HG02884 (cell line): ENCODE measurements around the gene GALNT14.

Source experiments
- ATAC-seq: cut with Tn5 transposase; IDR thresholded peaks from one replicate; pipeline ENCODE4 v1.9.1; 2021; ENCODE audit warnings: mild to moderate bottlenecking, moderate library complexity; ENCODE audit not compliant: unreplicated experiment

GALNT14 gene

GRCh38 chr2:31060397-31060796, 77.8 kb downstream of the GALNT14 start:
- ATAC-seq = no peak

GRCh38 chr2:31058096-31059035, 79.9 kb downstream of the GALNT14 start:
- no peak for ATAC-seq

GRCh38 chr2:31057691-31058090, 80.5 kb downstream of the GALNT14 start:
- no peak for ATAC-seq

GRCh38 chr2:31055938-31056337, 82.3 kb downstream of the GALNT14 start:
- ATAC-seq = no peak

- ATAC-seq = no peak
Measured at GRCh38 chr2:31054842-31055388, 83.3 kb downstream of the GALNT14 start.

- ATAC-seq = no peak
Measured at GRCh38 chr2:31053929-31054782, 84.1 kb downstream of the GALNT14 start.

- ATAC-seq = no peak
Measured at GRCh38 chr2:31052284-31052683, 86.0 kb downstream of the GALNT14 start.

- ATAC-seq = no peak
Measured at GRCh38 chr2:31051258-31052140, 86.7 kb downstream of the GALNT14 start.

GRCh38 chr2:31049916-31050588, 88.2 kb downstream of the GALNT14 start:
- ATAC-seq = no peak

GRCh38 chr2:31049264-31049663, 89.0 kb downstream of the GALNT14 start:
- ATAC-seq = no peak

GRCh38 chr2:31047599-31047998, 90.6 kb downstream of the GALNT14 start:
- ATAC-seq = no peak

- ATAC-seq = no peak
Measured at GRCh38 chr2:31038385-31038784, 99.9 kb downstream of the GALNT14 start.

GRCh38 chr2:31037058-31037457, 101.2 kb downstream of the GALNT14 start:
- no peak for ATAC-seq

GRCh38 chr2:31033032-31033431, 105.2 kb downstream of the GALNT14 start:
- ATAC-seq = no peak

- ATAC-seq = no peak
Measured at GRCh38 chr2:31032475-31032874, 105.8 kb downstream of the GALNT14 start.

GRCh38 chr2:31031132-31031706, 107.0 kb downstream of the GALNT14 start:
- ATAC-seq = peak; percentile 92

- ATAC-seq = no peak
Measured at GRCh38 chr2:31028417-31028816, 109.8 kb downstream of the GALNT14 start.

GRCh38 chr2:31027549-31027948, 110.7 kb downstream of the GALNT14 start:
- no peak for ATAC-seq

GRCh38 chr2:31023541-31023940, 114.7 kb downstream of the GALNT14 start:
- no peak for ATAC-seq

GRCh38 chr2:31020713-31021112, 117.5 kb downstream of the GALNT14 start:
- no peak for ATAC-seq
